GM12864 (cell line): ENCODE results near the gene OR7G2.
"Not testable (repeated sequence)": the region's sequence is repeated elsewhere in the genome, so short reads cannot be mapped to it uniquely, and the experiment has no call there.

ENCODE experiments used
- DNase-seq: peaks from one replicate; pipeline ENCODE4 v3.0.0-alpha.2; 2011; ENCODE audit warnings: low read depth
- H3K4me3 ChIP-seq: 2 replicates; pipeline ENCODE4 v1.5.1; 2011; ENCODE audit warnings: mild to moderate bottlenecking, low read depth, low read length, control low read depth
- CTCF ChIP-seq: IDR thresholded peaks from 2 replicates; pipeline ENCODE4 v1.5.1; 2011; ENCODE audit warnings: low read depth, mild to moderate bottlenecking, moderate library complexity, low read length, control low read depth, inconsistent platforms; ENCODE audit errors: missing control alignments

The OR7G2 gene

GRCh38 chr19:9076901-9077300 is 30.4 kb downstream of the OR7G2 start:
- no peak for TF ChIP-seq CTCF
- DNase-seq = no peak
- H3K4me3 ChIP-seq = no peak overlapping the region

GRCh38 chr19:9075064-9075949 is 32.0 kb downstream of the OR7G2 start:
- H3K4me3 ChIP-seq = no peak overlapping the region
- no peak for TF ChIP-seq CTCF
- DNase-seq = no peak

- no peak overlapping the region for H3K4me3 ChIP-seq
- TF ChIP-seq CTCF = no peak
- no peak for DNase-seq
These were observed 33.5 kb downstream of the OR7G2 start for GRCh38 chr19:9073806-9074205.

GRCh38 chr19:9071720-9072119 is 35.6 kb downstream of the OR7G2 start:
- DNase-seq = not testable (repeated sequence)

GRCh38 chr19:9070066-9070465 is 37.2 kb downstream of the OR7G2 start:
- H3K4me3 ChIP-seq = no peak overlapping the region
- no peak for DNase-seq
- no peak for TF ChIP-seq CTCF

More at GRCh38 chr19:9071720-9072119, 35.6 kb downstream of the OR7G2 start:
- H3K4me3 ChIP-seq = not testable (repeated sequence)

GRCh38 chr19:9065457-9066014 is 41.7 kb downstream of the OR7G2 start:
- DNase-seq = no peak
- no peak overlapping the region for H3K4me3 ChIP-seq
- TF ChIP-seq CTCF = no peak

- no peak for DNase-seq
- TF ChIP-seq CTCF = no peak
- no peak overlapping the region for H3K4me3 ChIP-seq
These were observed 45.4 kb downstream of the OR7G2 start for GRCh38 chr19:9061879-9062278.
